Stomach (tissue), 4 donors: ENCODE results near the gene ULBP3.

ENCODE experiments used
- EP300 ChIP-seq: sonication (generic); formaldehyde crosslinking; IDR thresholded peaks from one replicate; pipeline ENCODE4 v1.6.1; 2017; ENCODE audit warnings: antibody characterized with exemption
- POLR2A ChIP-seq, 4 donors: fragments of 450-650 bp; IDR thresholded peaks; one replicate each; pipeline ENCODE4 v1.6.1; 2016; ENCODE audit warnings: antibody characterized with exemption in 4 of 4, control low read depth in 2 of 4, mild to moderate bottlenecking in 1 of 4, moderate library complexity in 1 of 4
- TF ChIP-seq, protein P1 (sequence below), 7 experiments: fragments of 450-650 bp in 4 of 7; fragments of 200-600 bp in 3 of 7; sonication (generic) in 3 of 7; IDR thresholded peaks; one replicate each; pipeline ENCODE4 v1.5.1; 2016 to 2019; ENCODE audit warnings: antibody characterized with exemption in 7 of 7, control low read depth in 2 of 7, mild to moderate bottlenecking in 1 of 7

DNA sequence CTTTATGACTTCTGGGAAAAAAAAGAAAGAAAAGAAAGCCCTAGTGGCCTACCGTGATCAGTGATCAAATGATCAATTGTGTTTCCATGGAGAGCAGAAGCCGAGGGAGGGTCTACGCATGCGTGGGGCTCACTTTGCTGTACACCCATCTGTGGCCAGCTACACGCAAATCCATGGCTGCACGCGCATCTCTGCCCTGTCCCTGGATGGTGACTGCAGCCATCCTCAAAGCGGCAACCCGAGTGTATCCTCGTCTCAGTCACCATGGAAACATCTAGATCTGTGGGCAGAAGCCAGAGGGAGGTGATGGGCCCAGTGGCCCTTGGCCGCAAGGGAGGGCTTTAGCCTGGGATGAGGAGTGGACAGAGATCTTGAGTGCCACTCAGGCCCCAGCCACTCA, 785 bp upstream of the ULBP3 start:
- TF ChIP-seq, protein P1, sequence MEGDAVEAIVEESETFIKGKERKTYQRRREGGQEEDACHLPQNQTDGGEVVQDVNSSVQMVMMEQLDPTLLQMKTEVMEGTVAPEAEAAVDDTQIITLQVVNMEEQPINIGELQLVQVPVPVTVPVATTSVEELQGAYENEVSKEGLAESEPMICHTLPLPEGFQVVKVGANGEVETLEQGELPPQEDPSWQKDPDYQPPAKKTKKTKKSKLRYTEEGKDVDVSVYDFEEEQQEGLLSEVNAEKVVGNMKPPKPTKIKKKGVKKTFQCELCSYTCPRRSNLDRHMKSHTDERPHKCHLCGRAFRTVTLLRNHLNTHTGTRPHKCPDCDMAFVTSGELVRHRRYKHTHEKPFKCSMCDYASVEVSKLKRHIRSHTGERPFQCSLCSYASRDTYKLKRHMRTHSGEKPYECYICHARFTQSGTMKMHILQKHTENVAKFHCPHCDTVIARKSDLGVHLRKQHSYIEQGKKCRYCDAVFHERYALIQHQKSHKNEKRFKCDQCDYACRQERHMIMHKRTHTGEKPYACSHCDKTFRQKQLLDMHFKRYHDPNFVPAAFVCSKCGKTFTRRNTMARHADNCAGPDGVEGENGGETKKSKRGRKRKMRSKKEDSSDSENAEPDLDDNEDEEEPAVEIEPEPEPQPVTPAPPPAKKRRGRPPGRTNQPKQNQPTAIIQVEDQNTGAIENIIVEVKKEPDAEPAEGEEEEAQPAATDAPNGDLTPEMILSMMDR (IDR thresholded peaks at IDR 0.05), result no peak
- no peak for TF ChIP-seq POLR2A (IDR thresholded peaks at IDR 0.05)
- no peak for TF ChIP-seq EP300
